Adrenal gland (tissue), 5 donors: Measurements from ENCODE around the gene SH2D4B.

Experiments used
- POLR2A ChIP-seq, 2 donors: fragments of 450-650 bp; IDR thresholded peaks; one replicate each; pipeline ENCODE4 v1.6.1; 2017; ENCODE audit warnings: antibody characterized with exemption in 2 of 2, mild to moderate bottlenecking in 2 of 2, moderate library complexity in 1 of 2
- TF ChIP-seq, protein P1 (sequence below), 6 experiments: fragments of 450-650 bp in 4 of 6; fragments of 200-600 bp in 2 of 6; sonication (generic) in 1 of 6; IDR thresholded peaks; 1 replicate in 5 of 6; 2 replicates in 1 of 6; pipeline versions ENCODE4 v1.5.1 to v1.8.0; 2016 to 2021; ENCODE audit warnings: antibody characterized with exemption in 6 of 6, mild to moderate bottlenecking in 2 of 6, moderate library complexity in 1 of 6
- donor health status: DM: no; HTN: no; CAD: no.

DNA sequence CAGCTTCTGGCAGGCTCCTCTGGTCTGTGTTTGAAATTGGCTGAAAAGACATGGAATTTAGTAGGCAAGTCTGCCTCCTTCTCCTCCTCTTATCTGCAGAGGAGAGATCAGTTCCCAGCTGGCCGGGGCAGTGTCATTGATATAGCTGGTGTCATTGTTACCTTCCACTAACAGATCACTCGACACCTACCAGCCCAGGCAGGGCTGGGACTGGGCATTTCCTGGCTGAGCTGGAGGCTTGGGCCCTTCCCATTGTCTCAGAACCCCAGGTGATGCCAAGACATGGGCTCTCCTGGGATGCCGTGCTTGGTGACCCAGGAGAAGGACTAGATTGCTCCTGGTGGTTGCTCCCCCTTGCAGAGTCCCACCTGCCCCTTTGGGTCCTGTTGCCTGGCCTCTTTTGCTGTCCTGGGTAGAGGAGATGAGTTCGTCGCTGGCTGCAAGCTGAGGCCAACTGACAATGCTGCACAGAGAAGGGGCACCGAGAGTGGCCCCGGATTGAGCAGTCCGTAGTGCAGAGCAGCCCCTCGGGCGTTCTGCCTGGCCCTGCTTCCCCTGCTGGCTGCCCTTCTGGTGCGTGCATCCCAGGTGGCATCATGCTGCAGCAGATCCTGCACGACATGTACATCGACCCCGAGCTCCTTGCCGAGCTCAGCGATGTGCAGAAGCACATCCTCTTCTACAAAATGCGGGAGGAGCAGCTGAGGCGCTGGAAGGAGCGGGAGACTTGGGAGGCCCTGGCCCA, at the start of gene SH2D4B:
- TF ChIP-seq, protein P1, sequence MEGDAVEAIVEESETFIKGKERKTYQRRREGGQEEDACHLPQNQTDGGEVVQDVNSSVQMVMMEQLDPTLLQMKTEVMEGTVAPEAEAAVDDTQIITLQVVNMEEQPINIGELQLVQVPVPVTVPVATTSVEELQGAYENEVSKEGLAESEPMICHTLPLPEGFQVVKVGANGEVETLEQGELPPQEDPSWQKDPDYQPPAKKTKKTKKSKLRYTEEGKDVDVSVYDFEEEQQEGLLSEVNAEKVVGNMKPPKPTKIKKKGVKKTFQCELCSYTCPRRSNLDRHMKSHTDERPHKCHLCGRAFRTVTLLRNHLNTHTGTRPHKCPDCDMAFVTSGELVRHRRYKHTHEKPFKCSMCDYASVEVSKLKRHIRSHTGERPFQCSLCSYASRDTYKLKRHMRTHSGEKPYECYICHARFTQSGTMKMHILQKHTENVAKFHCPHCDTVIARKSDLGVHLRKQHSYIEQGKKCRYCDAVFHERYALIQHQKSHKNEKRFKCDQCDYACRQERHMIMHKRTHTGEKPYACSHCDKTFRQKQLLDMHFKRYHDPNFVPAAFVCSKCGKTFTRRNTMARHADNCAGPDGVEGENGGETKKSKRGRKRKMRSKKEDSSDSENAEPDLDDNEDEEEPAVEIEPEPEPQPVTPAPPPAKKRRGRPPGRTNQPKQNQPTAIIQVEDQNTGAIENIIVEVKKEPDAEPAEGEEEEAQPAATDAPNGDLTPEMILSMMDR (IDR thresholded peaks at IDR 0.05): no peak
- TF ChIP-seq POLR2A (IDR thresholded peaks at IDR 0.05): no peak
